ENCODE data around the gene SULT1A1.
"Not testable (repeated sequence)": the region's sequence is repeated elsewhere in the genome, so short reads cannot be mapped to it uniquely, and the experiment has no call there.

SULT1A1 gene

DNA sequence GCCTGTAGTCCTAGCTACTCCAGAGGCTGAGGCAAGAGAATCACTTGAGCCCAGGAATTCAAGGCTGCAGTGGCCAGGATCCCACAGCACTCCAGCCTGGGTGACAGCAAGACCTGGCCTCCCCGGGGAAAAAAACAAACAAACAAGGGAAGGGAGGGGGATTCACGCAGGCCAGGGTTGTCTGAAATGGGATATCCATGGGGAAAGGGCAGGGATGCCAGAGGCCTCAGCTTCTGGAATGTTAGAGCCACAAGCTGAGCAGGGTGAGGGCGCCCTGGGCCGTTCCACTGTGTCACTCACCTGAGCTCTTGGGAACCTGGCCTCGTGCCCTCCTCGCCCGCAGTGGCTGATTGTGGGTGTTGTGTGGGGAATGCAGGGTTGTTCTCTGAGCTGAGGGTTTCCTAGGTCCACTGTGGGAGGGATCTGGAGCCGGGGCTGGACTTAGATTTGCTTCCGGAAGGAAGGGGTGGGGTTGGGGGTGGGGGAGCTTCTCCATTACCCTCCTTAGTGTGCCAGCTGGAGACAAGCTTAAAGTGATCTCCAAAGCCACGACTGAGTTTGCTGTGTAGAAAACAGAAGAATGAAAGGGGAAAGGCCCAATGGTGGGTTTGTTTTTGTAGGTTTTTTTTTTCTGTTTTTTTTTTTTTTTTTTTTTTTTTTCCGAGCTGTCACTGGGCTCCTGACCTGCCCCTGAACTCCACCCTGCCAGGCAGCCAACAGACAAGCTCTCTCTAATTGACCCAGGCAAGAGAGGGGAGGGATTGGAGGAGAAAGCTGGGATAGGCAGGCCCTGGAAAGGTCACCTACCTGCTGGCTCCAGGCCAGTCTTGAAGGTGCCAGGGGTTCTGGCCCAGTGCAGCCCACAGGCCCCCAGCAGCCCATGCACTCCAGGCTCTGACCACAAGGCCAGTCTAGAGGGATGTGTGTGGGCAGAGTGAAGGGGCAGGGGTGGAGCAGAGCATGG, at the start of gene SULT1A1:
Gene SULT1A1 (minus strand): TSS at position 414 of the 964 bp plus-strand sequence. CDS start 1,189 bp downstream, outside the sequence.
- no peak for DNase-seq (ENCODE audit: low read depth in 2 of 2, low spot score in 1 of 2)

DNA sequence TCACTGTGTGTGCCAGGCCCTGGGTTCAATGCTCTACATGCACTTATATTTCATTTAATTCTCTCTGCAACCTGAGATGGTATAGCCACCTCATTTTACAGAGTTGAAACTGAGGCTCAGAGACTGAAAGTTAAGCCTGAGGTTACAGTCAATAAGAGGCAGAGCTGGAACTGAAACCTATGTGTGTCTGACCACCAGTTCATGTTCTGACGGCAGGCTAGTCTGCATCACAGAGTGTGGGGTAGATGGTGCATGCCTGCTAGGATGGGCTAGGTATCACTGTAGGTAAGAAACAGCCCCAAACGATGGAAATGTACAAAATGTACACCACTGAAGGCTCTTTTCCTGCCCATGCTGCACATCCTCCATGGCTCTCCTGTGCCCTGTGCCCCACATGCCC, 30.1 kb upstream of the SULT1A1 start:
- not testable (repeated sequence) for DNase-seq (ENCODE audit: low read depth in 2 of 2, low spot score in 1 of 2)

DNA sequence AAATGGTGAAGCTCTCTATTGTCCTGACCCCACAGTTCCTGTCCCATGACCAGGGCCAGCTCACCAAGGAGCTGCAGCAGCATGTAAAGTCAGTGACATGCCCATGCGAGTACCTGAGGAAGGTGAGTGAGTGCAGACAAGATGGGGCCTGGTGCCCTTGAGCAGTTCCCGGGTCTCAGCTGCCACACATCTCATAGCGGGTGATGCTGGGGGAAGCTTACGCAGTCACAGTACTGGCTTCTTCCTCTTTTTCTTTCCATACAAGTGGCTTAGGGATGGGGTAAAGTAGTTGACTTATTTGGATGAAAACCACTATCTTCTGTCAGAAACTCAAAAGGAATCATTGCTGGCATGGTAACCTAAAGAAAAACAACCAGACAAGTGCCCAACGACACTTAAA, 28.5 kb upstream of the SULT1A1 start:
- not testable (repeated sequence) for DNase-seq (ENCODE audit: low read depth in 2 of 2, low spot score in 1 of 2)

DNA sequence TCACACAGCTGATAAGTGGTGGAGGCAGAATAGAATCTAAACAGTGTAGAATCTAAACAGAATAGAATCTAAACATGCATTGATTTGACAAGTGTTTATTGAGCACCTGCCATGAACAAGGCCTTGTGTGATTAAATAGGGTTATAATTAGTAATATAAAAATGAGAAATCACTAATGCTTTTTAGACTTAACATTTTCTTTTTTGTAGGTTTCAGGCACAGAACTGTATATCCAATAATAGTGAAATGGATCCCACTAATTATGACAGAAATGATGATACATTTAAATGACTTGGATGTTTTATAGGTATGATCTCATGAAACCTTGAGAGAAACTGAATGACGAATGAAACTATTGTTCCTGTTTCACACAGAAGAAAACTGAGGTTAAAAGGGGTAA, 27.9 kb upstream of the SULT1A1 start, which contains the start of gene NPIPB8:
Gene NPIPB8 (plus strand): TSS at position 301 of the 400 bp plus-strand sequence. CDS start 296 bp downstream, outside the sequence.
- DNase-seq (ENCODE audit: low read depth in 2 of 2, low spot score in 1 of 2), result not testable (repeated sequence)

DNA sequence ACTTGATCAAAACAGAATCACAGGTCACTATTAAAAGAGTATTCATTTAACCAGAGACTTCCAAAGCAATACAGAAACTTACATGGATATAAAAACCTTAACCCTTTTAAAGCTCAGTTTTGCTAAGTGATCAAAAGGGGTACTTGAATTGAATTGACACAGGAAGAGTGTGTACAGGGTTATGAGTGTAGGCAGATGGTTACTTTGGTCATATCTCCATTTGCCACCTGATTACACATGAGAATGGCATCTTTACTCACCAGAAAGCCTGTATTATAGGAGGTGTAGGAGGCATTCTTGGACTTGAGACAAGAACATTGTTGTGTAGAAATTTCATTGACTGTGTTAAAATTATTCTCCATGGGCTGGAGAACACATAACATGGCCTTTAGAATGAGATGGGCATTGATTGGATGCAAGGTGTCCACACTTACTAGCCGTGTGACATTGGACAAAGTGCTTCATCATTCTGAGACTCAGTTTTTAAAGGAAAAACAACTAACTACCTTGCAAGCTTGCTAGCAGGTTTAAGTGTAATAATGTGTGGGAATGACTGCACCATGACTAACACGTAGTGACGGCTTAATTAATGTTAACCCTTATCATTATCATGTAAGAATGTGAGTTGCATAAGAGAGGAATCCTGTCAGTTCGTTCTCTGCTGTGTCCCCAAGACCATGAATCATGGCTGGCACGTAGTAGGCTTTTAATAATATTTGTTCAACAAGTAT, 26.4 kb upstream of the SULT1A1 start:
- DNase-seq (ENCODE audit: low read depth in 2 of 2, low spot score in 1 of 2), result not testable (repeated sequence)

DNA sequence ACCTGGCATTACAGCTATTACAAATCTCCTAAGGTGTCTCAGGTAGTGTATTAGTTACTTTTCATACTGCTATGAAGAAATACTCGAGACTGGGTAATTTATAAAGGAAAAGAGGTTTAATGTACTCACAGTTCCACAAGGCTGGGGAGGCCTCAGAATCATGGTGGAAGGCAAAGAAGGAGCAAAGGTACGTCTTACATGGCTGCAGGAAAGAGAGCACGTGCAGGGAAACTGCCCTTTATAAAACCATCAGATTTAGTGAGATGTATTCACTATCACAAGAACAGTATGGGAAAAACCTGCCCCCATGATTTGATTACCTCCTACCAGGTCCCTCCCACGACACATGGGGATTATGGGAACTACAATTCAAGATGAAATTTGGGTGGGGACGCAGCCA, 21.1 kb upstream of the SULT1A1 start:
- DNase-seq (ENCODE audit: low read depth in 2 of 2, low spot score in 1 of 2), result not testable (repeated sequence)

DNA sequence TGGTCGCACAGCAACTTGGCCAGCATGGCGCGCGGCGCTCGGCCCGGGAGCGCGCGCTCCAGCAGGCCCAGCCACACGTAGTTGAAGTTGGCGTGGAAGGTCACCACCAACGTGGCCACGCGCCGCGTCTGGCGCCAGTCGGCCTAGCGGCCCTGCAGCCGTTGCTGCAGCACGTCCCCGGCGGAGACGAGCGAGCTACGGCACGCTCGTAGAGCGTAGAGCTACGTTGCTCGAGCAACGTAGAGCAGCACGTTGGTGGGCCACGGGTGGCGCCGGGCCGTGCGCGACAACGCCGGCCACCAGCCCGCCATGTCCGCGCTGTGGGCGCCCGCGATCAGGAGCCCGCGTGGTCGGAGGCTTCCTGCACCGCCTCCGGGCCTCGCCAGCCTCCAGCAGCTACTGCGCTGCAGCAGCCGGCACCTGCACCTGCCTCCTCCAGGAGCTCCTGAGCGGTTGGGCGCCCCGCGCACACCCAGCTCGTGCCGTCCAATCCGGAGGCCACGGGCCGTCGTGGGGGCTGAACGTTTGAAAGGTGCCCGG, 13.4 kb upstream of the SULT1A1 start:
- peak; percentile 5 to 41 for DNase-seq (ENCODE audit: low read depth in 2 of 2, low spot score in 1 of 2)

DNA sequence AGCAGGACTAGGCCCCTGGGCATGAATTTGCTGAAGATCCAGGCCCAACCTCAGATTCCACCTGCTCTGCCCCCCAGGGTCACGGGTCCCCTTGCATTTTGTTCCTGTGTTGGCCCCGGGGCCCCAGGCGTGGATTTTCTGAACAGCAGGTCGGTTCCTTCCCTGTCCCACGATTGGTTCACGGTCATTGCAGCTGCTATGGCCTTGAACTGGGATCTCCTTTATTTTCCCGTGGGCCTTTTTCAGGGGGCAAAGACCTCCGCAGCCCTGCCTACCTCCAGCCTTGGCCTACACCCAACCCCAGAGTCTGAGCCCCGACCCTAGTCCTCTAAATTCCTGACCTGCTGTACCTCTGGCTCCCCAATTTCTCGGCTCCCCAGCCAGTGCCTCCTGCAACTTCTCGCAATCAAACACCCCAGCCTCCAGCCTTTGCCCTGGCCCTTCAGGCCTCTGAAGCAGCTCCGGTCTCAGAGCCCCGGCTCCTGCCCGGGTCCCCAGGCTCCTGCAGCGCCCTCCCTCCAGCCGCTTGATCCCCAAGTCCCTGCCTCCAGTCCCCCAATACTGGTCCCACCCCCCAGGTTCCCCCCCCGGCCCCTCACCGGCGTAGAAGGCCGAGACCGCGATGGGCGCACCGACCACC, 12.8 kb upstream of the SULT1A1 start:
- DNase-seq (ENCODE audit: low read depth in 2 of 2, low spot score in 1 of 2), result not testable (repeated sequence)

DNA sequence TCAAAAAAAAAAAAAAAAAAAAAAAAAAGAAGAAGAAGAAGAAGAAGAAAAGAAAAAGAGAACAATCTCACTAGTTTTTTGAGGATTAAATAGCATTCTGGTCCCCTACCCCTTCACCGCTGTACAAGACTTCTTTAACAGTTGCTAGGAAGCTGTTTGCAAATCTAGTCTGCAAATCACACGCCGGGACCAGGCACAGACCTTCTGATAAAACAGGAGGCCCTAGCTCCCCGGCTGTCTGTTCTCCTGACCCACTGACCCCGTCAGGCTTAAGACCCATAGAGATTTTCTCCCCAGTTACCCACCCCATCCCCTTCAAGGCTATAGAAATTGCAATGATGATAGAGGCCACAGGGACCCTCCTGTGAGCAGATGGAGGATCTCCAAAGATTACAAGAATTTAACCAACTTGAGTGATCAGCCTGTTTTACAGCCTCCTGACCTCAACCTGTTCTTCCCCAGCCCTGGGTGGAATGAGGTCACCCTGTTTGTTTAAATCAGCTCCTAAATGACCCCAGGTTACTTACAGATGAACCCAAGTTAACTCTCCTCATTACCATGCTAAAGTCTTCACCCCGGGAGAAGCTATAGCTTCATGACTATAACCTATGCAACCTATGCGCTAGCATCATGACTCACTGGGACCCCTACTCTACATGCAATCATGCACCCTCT, 11.8 kb upstream of the SULT1A1 start:
- DNase-seq (ENCODE audit: low read depth in 2 of 2, low spot score in 1 of 2), result no peak

DNA sequence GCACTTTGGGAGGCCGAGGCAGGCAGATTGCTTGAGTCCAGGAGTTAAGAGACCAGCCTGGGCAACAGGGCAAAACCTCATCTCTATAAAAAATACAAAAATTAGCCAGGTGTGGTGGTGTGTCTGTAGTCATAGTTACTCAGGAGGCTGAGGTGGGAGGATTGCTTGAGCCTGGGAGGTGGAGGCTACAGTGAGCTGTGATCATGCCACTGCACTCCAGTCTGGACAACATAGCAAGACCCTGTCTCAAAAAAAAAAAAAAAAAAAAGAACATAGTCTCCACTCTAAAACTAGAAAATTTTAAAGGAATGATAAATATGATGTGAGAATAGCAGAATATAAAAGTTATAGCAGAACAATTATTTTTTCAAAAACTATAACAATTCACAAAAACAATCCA, 10.5 kb upstream of the SULT1A1 start:
- not testable (repeated sequence) for DNase-seq (ENCODE audit: low read depth in 2 of 2, low spot score in 1 of 2)

DNA sequence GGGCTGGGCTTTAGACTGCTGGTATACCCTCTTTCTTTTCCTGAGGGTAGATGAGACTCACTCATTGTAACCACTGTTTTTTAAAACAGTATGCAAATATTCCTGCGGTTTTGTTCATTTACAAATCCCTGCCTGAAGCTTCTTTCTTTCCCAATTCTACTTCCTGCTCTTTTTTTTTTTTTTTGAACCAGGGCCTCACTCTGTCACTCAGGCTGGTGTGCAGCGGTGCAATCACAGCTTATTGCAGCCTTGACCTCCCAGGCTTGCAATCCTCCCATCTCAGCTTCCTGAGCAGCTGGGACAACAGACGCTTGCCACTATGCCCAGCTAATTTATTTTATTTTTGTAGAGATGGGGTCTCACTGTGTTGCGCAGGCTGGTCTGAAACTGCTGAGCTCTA, 8.0 kb upstream of the SULT1A1 start:
- DNase-seq (ENCODE audit: low read depth in 2 of 2, low spot score in 1 of 2), result no peak

DNA sequence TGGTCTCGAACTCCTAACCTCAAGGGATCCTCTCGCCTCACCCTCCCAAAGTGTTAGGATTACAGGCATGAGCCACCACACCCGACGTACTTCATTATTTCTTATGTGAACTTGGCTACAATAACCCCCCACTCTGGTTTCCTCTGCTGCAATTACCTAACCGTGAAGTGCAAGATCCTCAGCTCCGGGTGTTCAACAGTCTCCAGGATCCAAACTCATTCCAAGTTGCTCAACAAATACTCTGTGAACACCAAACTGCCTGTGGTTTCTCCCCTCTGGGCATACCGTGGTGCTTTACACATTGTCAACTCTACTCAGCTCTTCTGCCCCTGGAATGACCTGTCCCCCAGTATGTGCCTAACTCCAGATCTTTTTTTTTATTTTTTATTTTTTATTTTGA, 6.8 kb upstream of the SULT1A1 start:
- no peak for DNase-seq (ENCODE audit: low read depth in 2 of 2, low spot score in 1 of 2)

DNA sequence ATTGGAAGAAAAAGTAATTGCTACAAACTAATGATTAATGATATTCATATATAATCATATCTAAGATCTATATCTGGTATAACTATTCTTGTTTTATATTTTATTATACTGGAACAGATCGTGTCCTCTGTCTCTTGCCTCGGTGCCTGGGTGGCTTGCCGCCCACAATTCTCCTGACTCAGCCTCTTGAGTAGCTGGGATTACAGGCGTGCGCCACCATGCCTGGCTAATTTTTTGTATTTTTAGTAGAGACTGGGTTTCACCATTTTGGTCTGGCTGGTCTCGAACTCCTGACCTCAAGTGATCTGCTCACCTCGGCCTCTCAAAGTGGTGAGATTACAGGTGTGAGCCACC, 6.4 kb upstream of the SULT1A1 start:
- DNase-seq (ENCODE audit: low read depth in 2 of 2, low spot score in 1 of 2), result not testable (repeated sequence)

DNA sequence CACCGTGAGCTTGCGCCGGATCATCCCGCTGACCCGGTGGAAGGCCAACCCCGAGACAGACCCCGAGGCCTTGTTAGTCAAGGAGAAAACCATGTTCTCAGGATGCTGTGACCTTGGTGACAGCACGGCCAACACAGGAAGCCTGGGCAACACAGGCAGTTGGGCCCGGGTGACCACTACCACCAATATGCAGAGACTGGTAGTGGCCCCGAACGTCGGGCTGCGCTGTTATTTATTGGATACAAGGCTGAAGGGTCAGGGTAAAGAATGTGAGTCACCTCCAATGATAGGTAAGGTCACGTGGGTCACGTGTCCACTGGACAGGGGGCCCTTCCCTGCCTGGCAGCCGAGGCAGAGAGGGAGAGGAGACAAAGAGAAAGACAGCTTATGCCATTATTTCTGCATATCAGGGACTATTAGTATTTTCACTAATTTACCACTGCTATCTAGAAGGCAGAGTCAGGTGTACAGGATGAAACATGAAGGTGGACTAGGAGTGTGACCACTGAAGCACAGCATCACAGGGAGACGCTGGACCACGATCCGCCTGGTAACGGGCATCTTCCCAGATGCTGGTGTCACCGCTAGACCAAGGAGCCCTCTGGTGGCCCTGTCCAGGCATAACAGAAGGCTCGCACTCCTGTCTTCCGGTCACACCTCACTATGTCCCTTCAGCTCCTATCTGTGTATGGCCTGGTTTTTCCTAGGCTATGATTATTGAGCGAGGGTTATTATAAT, 5.8 kb upstream of the SULT1A1 start:
- not testable (repeated sequence) for DNase-seq (ENCODE audit: low read depth in 2 of 2, low spot score in 1 of 2)

DNA sequence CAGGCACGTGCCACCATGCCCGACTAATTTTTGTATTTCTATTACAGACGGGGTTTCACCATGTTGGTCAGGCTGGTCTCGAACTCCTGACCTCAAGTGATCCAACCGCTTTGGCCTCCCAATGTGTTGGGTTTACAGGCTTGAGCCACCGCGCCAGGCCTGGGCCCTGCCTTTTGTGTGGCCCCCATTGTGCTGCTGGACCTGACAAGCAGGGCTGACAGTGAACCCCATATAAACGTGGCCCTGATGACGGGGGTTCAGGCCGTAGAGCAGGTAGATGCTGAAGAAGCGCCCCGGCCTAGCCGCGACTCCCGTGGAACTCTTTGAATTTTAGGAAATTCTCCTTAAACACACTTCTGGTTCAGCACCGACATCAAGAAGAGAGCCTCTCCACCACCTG, 4.7 kb upstream of the SULT1A1 start:
- DNase-seq (ENCODE audit: low read depth in 2 of 2, low spot score in 1 of 2), result not testable (repeated sequence)

DNA sequence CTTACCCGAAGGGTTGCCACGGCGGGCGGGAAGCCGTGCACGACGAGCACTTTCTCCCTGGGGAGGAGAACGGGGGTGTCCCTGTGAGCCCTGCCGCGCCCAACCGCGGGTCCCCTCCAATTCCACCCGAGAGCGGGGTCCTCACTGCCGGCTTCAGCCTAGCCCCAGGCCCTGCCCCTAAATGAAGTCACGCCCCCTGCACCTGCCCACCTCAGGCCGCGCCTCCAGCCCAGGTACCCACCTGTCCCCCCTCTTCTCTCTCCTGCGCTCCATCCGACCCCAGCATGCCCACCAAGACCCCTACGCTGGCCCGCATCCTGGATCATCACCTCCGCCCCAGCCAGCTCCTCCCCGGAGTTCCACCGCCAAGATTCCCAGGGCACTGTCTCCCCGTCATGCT, 4.1 kb upstream of the SULT1A1 start:
- not testable (repeated sequence) for DNase-seq (ENCODE audit: low read depth in 2 of 2, low spot score in 1 of 2)

DNA sequence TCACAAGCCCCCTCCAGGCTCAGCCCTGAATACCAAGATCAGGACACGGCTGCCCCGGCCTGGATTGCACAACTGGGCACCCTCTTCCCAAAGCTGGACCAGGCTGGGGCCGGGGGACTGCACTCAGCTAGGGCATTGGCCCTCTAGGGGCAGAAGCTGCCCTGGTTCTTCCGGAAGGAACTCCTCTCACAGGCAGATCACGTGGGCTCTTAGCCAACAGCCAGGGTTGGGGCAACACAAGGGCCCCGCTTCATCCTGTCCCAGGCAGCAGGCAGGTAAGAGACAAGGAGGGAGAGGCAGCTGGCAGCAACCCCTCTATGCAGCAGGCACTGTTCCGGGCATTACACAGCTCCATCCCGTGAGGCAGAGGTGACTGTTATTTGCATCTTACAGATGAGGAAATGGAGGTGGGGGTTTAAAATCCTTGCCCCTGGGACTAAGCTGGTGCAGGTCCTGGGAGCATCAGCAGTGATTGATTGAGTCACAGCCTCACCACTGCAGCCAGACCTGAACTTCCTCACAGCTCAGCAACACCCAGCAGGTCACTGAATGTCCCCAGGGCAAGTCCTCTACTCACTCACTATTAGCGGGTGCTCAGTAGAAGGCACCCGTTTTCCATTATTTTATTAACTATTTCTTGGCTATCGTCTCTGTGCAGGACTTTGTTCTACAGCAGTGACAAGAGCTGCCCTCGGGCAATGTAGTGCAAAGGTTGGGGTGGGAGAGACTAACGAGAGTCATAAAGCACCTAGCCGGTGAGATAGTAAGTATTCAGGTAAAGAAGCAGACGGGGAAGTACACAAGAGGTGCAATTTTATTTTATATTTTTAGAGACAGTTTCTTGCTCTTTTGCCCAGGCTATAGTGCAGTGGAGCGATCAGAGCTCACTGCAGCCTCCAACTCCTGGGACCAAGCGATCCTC, 2.8 kb upstream of the SULT1A1 start:
- DNase-seq (ENCODE audit: low read depth in 2 of 2, low spot score in 1 of 2), result not testable (repeated sequence)

DNA sequence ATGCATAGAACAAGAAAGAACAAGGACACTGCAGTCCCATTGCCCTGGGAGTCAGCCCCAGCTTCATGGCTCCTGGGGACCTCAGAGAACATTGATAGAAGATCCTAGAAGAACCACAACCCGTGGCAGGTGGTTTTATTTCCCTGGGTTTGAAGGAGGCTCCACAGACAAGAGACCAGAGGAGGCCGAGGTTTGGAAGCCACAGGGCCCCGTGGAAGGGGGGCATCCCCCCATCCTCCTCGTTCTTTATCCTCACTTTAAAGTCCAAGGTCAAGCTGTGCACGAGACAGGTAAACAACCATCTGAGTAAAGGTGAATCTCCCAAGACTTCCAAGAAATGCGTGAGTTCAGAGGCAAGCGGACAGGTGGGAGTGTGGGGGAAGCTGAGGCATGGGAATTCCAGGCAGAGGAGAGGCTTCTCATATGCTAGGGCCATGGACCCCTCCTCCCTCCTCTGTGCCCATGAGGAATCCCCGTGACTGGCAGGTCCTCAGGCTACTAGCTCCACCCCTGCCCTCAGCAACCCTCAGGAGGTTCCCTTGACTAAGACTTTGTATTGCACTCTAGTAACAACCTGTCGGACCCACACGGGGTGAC, 849 bp upstream of the SULT1A1 start:
- no peak for DNase-seq (ENCODE audit: low read depth in 2 of 2, low spot score in 1 of 2)

All from stimulated activated CD8-positive, alpha-beta memory T cell treated with anti-CD3 and anti-CD28 coated beads, Interleukin-4, amount 100 ng/mL, for 4 hours (primary cell).